Pancreas (tissue), 10 donors: ENCODE results near the gene TMC7. TPM values are rescaled to one million over a fixed set of nuclear protein-coding genes. Genes with fewer than 3 reads are reported as not detected.
A peak's percentile ranks its signal among the peaks of the same experiment; 100 is the strongest.

Experiments used
- ATAC-seq, 4 donors: fragments of 200-7000 bp; cut with Tn5 transposase; one replicate each; pipeline versions ENCODE4 v1.8.0 to v1.9.1; 2020; ENCODE audit warnings: mild to moderate bottlenecking in 4 of 4, moderate library complexity in 4 of 4
- DNase-seq, 6 donors: peaks; one replicate each; pipeline ENCODE4 v3.0.0-alpha.2; 2020
- FAIRE-seq: peaks from 2 replicates; lab custom pipeline; 2012; peaks lifted over from hg19 to GRCh38; lab: Jason Lieb, UNC
- H3K27ac ChIP-seq, 4 donors: fragments of 200-600 bp; sonication (generic); 1 replicate in 3 of 4; 2 replicates in 1 of 4; pipeline versions ENCODE4 v1.5.0 to v1.8.0; 2020
- H3K27me3 ChIP-seq, 4 donors: fragments of 200-600 bp; one replicate each; pipeline ENCODE4 v1.8.0; 2021
- H3K36me3 ChIP-seq, 3 donors: fragments of 200-600 bp; sonication (generic) in 1 of 3; one replicate each; pipeline versions ENCODE4 v1.5.0 to v1.8.0; 2020 to 2021
- H3K4me1 ChIP-seq, 3 donors: fragments of 200-600 bp; one replicate each; pipeline ENCODE4 v1.8.0; 2021
- H3K4me3 ChIP-seq, 4 donors: fragments of 200-600 bp; sonication (generic) in 2 of 4; one replicate each; pipeline versions ENCODE4 v1.5.0 to v1.8.0; 2020 to 2021
- H3K9me3 ChIP-seq, 4 donors: fragments of 200-600 bp; one replicate each; pipeline ENCODE4 v1.8.0; 2021
- WGBS, 2 donors: extraction: QIAGEN DNeasy Blood & Tissue Kit; methylation state at CpG; one replicate each; pipeline ENCODE4 v1.1.7; 2013; 5-methylcytosine and 5-hydroxymethylcytosine counted together
- intact Hi-C, 3 donors: fragments of 100-400 bp; cut with DNase I; formaldehyde crosslinking; loops; one replicate each; pipeline versions ENCODE4 v1.11.1 to v1.14.2; 2022
- polyA plus RNA-seq, 2 donors: library from polyadenylated mRNA; stranded (reverse); fragments of 200-250 nt; gene quantifications; one replicate each; pipeline ENCODE4 v1.2.3, GENCODE V29; 2013
- total RNA-seq, 6 donors: library from RNA; stranded (reverse); fragmentation: NEBNext Ultra II Directional in 4 of 6; extraction: Animal tissue kit (Norgen Biotek cat#: 25700) in 4 of 6; gene quantifications; one replicate each; pipeline versions ENCODE4 v1.2.1 to v1.2.4, GENCODE V29; 2021 to 2023
- TF ChIP-seq, protein P1 (sequence below), 4 donors: fragments of 200-600 bp; sonication (generic) in 3 of 4; IDR thresholded peaks; one replicate each; pipeline versions ENCODE4 v1.5.0 to v1.8.0; 2021; ENCODE audit warnings: antibody characterized with exemption in 4 of 4
- donor health status: healthy with polysubstance abuse.
- donor health status: DM: no; HTN: no; CAD: no; lungs with moderate emphysema.
- donor health status: DM: no; HTN: no; CAD: no.
- donor health status: control.
- donor health status: control.
- donor health status: Bipolar disorder and iron deficiency.
- donor health status: DM: yes; HTN: yes; CAD: no.
- donor health status: DM: no; HTN: no; CAD: no.
- donor health status: DM: no; HTN: no; CAD: no.
- donor health status: DM: yes; HTN: yes; CAD: no.

Gene TMC7
- total and polyA plus RNA-seq, 8 donors, result 0.20 to 1.1 (median 0.44) TPM

DNA sequence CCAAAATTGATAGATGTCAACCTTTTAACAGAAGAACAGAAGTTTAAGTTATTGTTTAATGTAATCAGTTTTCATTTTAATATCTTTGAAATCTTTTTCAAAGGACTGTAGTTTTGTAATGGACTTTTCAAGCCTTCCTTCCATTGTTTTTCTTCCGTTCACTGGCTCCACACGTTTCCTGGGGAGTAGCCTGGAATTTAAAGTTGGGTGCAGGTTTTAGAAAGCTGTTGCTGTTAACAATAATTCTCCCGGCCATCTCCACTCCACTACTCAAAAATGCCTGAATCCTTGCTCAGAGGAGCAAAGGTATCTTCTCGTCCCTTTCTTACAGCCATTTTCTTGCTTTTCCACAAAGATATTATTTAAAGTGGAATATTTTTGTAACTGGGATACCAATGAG lies 79.0 kb downstream of the TMC7 start:
- H3K9me3 ChIP-seq, result no peaks in the 10 kb centered on the region
- no peak overlapping the region for H3K27ac ChIP-seq
- H3K4me3 ChIP-seq, result no peak overlapping the region
- peaks cover 3 to 5% (median 5%) of the 10 kb centered on the region in 3 donors for H3K4me1 ChIP-seq
- FAIRE-seq (no peak), DNase-seq (no peak), ATAC-seq (no peak)
- intact Hi-C loops, result no loop called here
- H3K27me3 ChIP-seq, result no peaks in the 10 kb centered on the region
- TF ChIP-seq, protein P1, sequence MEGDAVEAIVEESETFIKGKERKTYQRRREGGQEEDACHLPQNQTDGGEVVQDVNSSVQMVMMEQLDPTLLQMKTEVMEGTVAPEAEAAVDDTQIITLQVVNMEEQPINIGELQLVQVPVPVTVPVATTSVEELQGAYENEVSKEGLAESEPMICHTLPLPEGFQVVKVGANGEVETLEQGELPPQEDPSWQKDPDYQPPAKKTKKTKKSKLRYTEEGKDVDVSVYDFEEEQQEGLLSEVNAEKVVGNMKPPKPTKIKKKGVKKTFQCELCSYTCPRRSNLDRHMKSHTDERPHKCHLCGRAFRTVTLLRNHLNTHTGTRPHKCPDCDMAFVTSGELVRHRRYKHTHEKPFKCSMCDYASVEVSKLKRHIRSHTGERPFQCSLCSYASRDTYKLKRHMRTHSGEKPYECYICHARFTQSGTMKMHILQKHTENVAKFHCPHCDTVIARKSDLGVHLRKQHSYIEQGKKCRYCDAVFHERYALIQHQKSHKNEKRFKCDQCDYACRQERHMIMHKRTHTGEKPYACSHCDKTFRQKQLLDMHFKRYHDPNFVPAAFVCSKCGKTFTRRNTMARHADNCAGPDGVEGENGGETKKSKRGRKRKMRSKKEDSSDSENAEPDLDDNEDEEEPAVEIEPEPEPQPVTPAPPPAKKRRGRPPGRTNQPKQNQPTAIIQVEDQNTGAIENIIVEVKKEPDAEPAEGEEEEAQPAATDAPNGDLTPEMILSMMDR (IDR thresholded peaks at IDR 0.05), result no peak
- no peaks in the 10 kb centered on the region for H3K36me3 ChIP-seq
- WGBS, 2 donors, result 59 to 64% methylated on average over 4 of the region's 4 CpGs

GRCh38 chr16:19066988-19067348 lies 83.2 kb downstream of the TMC7 start:
- H3K27ac ChIP-seq, result peak overlapping the region; percentile 99 to 100 (median 100)
- no peak for DNase-seq
- no peaks in the 10 kb centered on the region for H3K27me3 ChIP-seq
- H3K36me3 ChIP-seq, result no peaks in the 10 kb centered on the region
- no peak for ATAC-seq
- intact Hi-C loops, result no loop called here
- peak overlapping the region in 2 of 4 donors; percentile 66 to 69 for H3K4me3 ChIP-seq
- no peaks in the 10 kb centered on the region for H3K9me3 ChIP-seq
- H3K4me1 ChIP-seq, result peaks cover 11 to 15% (median 12%) of the 10 kb centered on the region in 3 donors
- FAIRE-seq, result no peak
- TF ChIP-seq, protein P1 (IDR thresholded peaks at IDR 0.05), result no peak
- 34 to 36% methylated on average over 9 of the region's 9 CpGs for WGBS, 2 donors

GRCh38 chr16:19067349-19068236 lies 83.9 kb downstream of the TMC7 start, which contains the start of gene COQ7:
Gene COQ7 (plus strand): TSS chr16:19067614. CDS start chr16:19067665, 51 bp downstream.
- ATAC-seq (peak; percentile 94 to 98 (median 96)), DNase-seq (peak; percentile 98 to 99 (median 99)), FAIRE-seq (peak; percentile 97)
- H3K4me1 ChIP-seq, result peaks cover 11 to 15% (median 12%) of the 10 kb centered on the region in 3 donors
- TF ChIP-seq, protein P1 (IDR thresholded peaks at IDR 0.05), result no peak
- H3K27me3 ChIP-seq, result no peaks in the 10 kb centered on the region
- peak within 1 kb of the TSS; percentile 99 to 100 (median 100) for H3K27ac ChIP-seq
- peak within 1 kb of the TSS; percentile 64 to 69 (median 67) for H3K4me3 ChIP-seq
- H3K36me3 ChIP-seq, result peaks cover 0 to 2% (median 0%) of the 10 kb centered on the region in 3 donors
- no peaks in the 10 kb centered on the region for H3K9me3 ChIP-seq
- intact Hi-C loops, result no loop called here
- WGBS, 2 donors, result 0 to 1% methylated on average over 68 of the region's 68 CpGs

- peak in 1 of 6 donors; percentile 37 for DNase-seq
- 23 to 26% methylated on average over 19 of the region's 19 CpGs for WGBS, 2 donors
- intact Hi-C loops, result no loop called here
- no peak for FAIRE-seq
- H3K27me3 ChIP-seq, result no peaks in the 10 kb centered on the region
- no peak for ATAC-seq
- H3K27ac ChIP-seq, result peak overlapping the region; percentile 99 to 100 (median 100)
- TF ChIP-seq, protein P1 (IDR thresholded peaks at IDR 0.05), result no peak
- H3K4me3 ChIP-seq, result peak overlapping the region; percentile 64 to 69 (median 67)
- peaks cover 11 to 15% (median 12%) of the 10 kb centered on the region in 3 donors for H3K4me1 ChIP-seq
- peaks cover 0 to 5% (median 0%) of the 10 kb centered on the region in 3 donors for H3K36me3 ChIP-seq
- no peaks in the 10 kb centered on the region for H3K9me3 ChIP-seq
Observed at GRCh38 chr16:19068237-19068815, 84.6 kb downstream of the TMC7 start.
